Effector memory CD4-positive, alpha-beta T cell (primary cell): ENCODE data around the gene HSD17B14.

ENCODE experiments used
- DNase-seq, 3 donors: peaks; one replicate each; pipeline ENCODE4 v3.0.0-alpha.2; 2020
- H3K27ac ChIP-seq: 2 replicates; pipeline ENCODE4 v1.7.0; 2013; ENCODE audit warnings: mild to moderate bottlenecking, low read length, moderate library complexity; ENCODE audit not compliant: insufficient read depth, poor library complexity, severe bottlenecking
- H3K27me3 ChIP-seq: replicated peaks from 2 replicates; pipeline ENCODE4 v1.7.0; 2013; ENCODE audit warnings: mild to moderate bottlenecking, low read length; ENCODE audit not compliant: insufficient read depth, control insufficient read depth, poor library complexity, severe bottlenecking
- H3K36me3 ChIP-seq: 2 replicates; pipeline ENCODE4 v1.7.0; 2013; ENCODE audit warnings: mild to moderate bottlenecking, low read length, moderate library complexity; ENCODE audit not compliant: control insufficient read depth, insufficient read depth
- H3K4me1 ChIP-seq: 2 replicates; pipeline ENCODE4 v1.7.0; 2013; ENCODE audit warnings: low read length, mild to moderate bottlenecking; ENCODE audit not compliant: control insufficient read depth, insufficient read depth, poor library complexity, severe bottlenecking
- H3K4me3 ChIP-seq: 2 replicates; pipeline ENCODE4 v1.7.0; 2013; ENCODE audit warnings: low read length, low read depth, mild to moderate bottlenecking; ENCODE audit not compliant: insufficient read depth, poor library complexity, severe bottlenecking
- H3K9me3 ChIP-seq: 2 replicates; pipeline ENCODE4 v1.7.0; 2013; ENCODE audit warnings: mild to moderate bottlenecking, low read length, moderate library complexity; ENCODE audit not compliant: control insufficient read depth

Gene HSD17B14

DNA sequence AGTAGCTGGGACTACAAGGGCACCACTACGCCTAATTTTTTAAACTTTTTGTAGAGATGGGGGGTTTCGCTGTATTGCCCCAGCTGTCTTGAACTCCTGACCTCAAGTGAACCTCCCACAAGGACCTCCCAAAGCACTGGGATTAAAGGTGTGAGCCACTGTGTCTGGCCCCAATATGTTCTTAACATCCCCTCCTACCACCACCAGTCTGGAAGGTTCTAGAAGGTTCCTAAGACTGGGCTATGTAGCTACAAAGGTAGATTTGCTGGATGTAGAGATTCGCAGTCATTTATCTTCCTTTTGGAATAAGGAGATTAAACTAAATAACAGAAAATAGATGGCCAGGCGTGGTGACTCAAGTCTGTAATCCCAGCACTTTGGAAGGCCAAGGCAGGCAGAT is 5.3 kb downstream of the HSD17B14 start:
- Histone ChIP-seq H3K36me3 (no peaks in the 10 kb centered on the region), H3K9me3 (no peaks in the 10 kb centered on the region), H3K27me3 (no peaks in the 10 kb centered on the region), H3K27ac (no peak overlapping the region), H3K4me1 (peaks cover 9% of the 10 kb centered on the region), H3K4me3 (no peak overlapping the region)
- no peak for DNase-seq

DNA sequence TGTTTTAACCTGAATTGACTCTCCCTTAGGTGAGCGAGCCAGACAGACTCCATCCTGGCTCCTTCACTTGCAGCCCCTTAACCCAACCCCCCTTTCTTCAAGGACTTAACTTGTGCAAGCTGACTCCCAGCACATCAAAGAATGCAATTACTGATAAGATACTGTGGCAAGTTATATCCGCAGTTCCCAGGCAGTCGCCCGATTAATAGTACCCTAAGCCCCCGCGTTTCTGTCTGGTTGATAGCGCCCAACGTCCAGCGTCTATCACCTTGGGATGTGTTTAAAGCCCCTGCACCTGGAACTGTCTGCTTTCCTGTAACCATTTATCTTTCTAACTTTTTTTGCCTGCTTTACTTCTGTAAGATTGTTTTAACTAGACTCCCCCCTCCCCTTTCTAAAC is 6.2 kb downstream of the HSD17B14 start:
- Histone ChIP-seq H3K36me3 (no peaks in the 10 kb centered on the region), H3K9me3 (no peaks in the 10 kb centered on the region), H3K27ac (no peak overlapping the region), H3K4me1 (no peaks in the 10 kb centered on the region), H3K27me3 (no peaks in the 10 kb centered on the region), H3K4me3 (no peak overlapping the region)
- DNase-seq, result no peak

DNA sequence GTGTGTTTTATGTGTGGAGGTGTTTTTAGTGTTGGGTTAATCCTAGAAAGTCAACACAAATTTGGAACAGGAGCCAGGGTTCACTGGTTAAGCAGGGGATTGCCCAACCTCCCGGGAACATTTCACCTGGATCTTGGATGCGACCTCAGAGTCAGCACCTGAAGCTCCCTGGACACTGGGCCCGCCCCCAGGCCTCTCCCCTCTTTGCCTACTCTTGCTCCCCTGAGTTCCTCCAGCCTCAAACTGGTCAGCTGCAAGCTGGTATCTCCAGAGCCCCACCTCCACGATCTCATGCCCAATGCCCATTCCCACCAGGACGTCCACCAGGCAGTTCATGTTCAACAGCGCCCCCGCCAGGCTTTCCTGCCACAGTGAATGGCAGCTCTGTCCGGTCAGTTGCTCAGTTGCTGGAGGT is 9.7 kb downstream of the HSD17B14 start:
- Histone ChIP-seq H3K27me3 (no peaks in the 10 kb centered on the region), H3K36me3 (no peaks in the 10 kb centered on the region), H3K4me3 (no peak overlapping the region), H3K4me1 (no peaks in the 10 kb centered on the region), H3K9me3 (no peaks in the 10 kb centered on the region), H3K27ac (no peak overlapping the region)
- no peak for DNase-seq

- H3K27ac ChIP-seq, result no peak overlapping the region
- no peaks in the 10 kb centered on the region for H3K9me3 ChIP-seq
- no peaks in the 10 kb centered on the region for H3K27me3 ChIP-seq
- H3K36me3 ChIP-seq, result no peaks in the 10 kb centered on the region
- H3K4me1 ChIP-seq, result no peaks in the 10 kb centered on the region
- no peak for DNase-seq
- no peak overlapping the region for H3K4me3 ChIP-seq
Observed at GRCh38 chr19:48822514-48822913, 13.8 kb downstream of the HSD17B14 start.

DNA sequence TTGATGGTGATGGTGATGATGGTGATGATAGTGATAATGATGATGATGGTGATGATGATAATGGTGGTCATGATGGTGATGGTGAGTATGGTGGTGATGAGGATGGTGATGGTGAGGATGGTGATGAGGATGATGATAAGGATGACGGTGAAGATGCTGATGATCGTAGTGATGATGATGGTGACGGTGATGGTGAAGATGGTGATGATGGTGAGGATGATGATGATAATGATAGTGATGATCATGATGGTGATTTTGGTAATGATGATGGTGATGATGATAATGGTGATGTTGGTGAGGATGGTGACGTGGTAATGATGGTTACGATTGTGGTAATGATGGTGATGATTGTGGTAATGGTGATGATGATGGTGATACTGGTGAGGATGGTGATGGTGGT is 14.7 kb downstream of the HSD17B14 start:
- H3K27ac ChIP-seq, result no peak overlapping the region
- DNase-seq, result no peak

DNA sequence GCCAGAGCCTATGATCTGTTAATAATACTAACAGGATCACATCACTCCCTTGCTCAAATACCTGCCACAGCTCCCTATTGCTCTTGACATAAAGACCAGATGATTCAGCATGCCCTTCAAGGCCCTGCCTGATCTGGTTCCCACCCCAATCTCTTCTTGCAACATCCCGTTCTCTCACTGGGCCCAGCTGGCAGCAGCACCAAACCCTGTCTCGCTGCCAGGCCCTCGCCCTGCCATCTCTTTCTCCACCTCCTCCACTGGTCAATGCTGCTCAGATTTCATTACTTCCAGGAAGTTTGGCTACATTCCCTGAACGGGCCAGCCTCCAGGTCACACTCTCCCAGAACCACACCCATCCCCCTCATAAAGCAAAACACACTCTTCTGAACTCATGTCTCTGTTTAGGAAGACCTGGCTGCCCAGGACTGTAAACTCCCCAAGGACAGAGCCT is 16.9 kb downstream of the HSD17B14 start:
- DNase-seq, result no peak
- Histone ChIP-seq H3K27me3 (no peaks in the 10 kb centered on the region), H3K36me3 (no peaks in the 10 kb centered on the region), H3K27ac (no peak overlapping the region), H3K9me3 (no peaks in the 10 kb centered on the region), H3K4me3 (no peak overlapping the region), H3K4me1 (no peaks in the 10 kb centered on the region)

More for the DNA sequence above, 14.7 kb downstream of the HSD17B14 start:
- H3K4me3 ChIP-seq, result no peak overlapping the region
- no peaks in the 10 kb centered on the region for H3K4me1 ChIP-seq
- H3K36me3 ChIP-seq, result no peaks in the 10 kb centered on the region
- H3K9me3 ChIP-seq, result no peaks in the 10 kb centered on the region
- no peaks in the 10 kb centered on the region for H3K27me3 ChIP-seq

DNA sequence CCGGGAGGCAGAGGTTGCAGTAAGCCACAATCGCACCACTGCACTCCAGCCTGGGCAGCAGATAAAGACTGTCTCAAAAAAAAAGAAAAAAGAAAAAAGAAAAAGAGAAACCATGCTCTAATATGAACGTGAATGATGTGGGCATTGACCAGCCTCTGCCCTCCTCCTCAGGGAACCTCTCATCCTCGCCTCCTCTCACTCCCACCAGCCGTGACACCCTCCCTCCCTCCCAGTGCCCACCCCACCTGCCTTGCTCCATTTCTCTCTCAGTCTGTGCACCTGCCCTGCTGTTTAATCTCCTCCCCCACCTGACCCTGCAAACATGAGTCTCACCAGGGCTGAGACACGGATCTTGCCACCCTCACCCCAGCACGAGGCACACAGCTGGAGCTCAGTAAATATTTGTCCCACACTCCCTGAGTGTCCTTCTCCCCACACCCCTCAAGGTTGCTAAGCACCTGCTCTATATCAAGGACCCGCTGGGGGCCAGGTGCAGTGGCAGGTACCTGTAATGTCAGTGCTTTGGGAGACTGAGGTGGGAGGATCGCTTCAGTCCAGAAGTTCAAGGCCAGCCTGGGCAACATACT is 18.0 kb downstream of the HSD17B14 start:
- H3K4me3 ChIP-seq, result no peak overlapping the region
- H3K27me3 ChIP-seq, result no peaks in the 10 kb centered on the region
- no peaks in the 10 kb centered on the region for H3K4me1 ChIP-seq
- H3K9me3 ChIP-seq, result no peaks in the 10 kb centered on the region
- no peak overlapping the region for H3K27ac ChIP-seq
- no peak for DNase-seq
- H3K36me3 ChIP-seq, result no peaks in the 10 kb centered on the region

DNA sequence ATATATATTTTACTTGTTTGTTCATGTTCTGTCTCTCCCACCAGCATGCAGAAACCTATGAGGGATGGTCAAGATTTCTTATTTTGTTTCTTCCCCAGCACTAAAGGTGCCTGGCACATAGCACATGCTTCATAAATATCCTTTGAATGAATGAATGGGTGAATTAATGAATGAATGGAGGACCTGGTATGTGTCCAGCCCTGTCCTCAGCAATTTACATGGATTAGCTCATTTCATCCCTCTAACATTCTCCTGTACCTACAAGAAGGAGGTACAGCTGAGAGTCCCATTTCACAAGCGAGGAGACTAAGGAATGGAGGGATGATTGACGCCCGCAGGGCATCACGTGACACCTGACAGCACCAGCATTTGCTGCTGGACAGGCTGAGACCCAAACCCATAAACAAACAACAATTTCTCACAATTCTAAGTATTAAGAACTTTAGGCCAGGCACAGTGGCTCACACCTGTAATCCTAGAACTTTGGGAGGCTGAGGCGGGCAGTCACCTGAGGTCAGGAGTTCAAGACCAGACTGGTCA is 18.6 kb downstream of the HSD17B14 start:
- no peaks in the 10 kb centered on the region for H3K27me3 ChIP-seq
- no peak for DNase-seq

DNA sequence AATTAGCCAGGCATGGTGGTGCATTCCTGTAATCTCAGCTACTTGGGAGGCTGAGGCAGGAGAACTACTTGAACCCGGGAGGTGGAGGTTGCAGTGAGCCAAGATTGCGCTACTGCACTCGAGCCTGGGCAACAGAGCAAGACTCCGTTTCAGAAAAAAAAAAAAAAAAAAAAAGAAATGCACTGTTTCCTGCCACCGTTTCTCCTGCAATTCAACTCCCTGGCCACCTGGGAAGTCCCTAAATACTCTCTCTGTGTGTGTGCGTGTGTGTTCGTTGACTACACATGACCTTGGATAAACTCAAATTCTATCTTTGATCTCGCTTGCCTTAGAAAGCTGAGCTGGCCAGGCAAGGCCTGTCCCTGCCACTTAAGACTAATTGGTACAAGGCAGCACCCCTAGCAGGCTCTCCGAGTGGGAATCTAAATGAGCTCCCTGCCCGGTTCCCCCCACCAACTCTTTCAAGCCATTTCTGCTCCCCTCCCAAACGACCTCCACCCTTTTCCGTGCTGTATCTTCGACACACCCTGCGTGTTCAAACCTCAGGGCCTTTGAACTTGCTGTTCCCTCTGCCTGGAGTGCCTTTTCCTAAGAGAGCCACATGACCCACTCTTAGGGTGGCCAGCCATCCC is 20.3 kb downstream of the HSD17B14 start:
- no peaks in the 10 kb centered on the region for H3K36me3 ChIP-seq
- H3K4me3 ChIP-seq, result no peak overlapping the region
- H3K27me3 ChIP-seq, result no peaks in the 10 kb centered on the region
- no peak for DNase-seq
- no peaks in the 10 kb centered on the region for H3K9me3 ChIP-seq
- H3K4me1 ChIP-seq, result no peaks in the 10 kb centered on the region
- H3K27ac ChIP-seq, result no peak overlapping the region

More for the DNA sequence above, 18.6 kb downstream of the HSD17B14 start:
- no peak overlapping the region for H3K27ac ChIP-seq
- no peaks in the 10 kb centered on the region for H3K9me3 ChIP-seq
- no peak overlapping the region for H3K4me3 ChIP-seq
- H3K36me3 ChIP-seq, result no peaks in the 10 kb centered on the region
- no peaks in the 10 kb centered on the region for H3K4me1 ChIP-seq

DNA sequence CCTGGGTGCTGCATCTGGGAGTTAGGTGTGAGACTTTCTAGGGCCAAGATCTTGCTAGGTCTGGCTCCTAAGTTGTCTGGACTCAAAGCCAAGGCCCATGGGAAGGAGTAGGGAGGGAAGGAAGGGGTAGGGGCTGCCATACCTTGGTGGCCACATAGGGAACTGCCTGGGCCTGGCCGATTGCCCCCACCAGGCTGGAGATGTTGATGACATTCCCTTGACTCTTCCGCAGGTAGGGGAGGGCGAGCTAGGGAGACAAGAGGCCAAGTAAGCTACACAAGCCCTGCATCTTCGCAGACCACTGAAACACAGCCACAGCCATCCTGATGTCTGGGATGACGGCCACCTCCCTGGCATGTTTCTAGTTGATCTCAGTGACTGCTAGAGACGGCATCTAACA is 21.4 kb downstream of the HSD17B14 start:
- Histone ChIP-seq H3K36me3 (no peaks in the 10 kb centered on the region), H3K4me1 (no peaks in the 10 kb centered on the region), H3K4me3 (no peak overlapping the region), H3K9me3 (no peaks in the 10 kb centered on the region), H3K27ac (no peak overlapping the region), H3K27me3 (no peaks in the 10 kb centered on the region)
- DNase-seq, result no peak
